ENCODE results near the gene EPHA4.
A peak's percentile ranks its signal among the peaks of the same experiment; 100 is the strongest.

Gene EPHA4

DNA sequence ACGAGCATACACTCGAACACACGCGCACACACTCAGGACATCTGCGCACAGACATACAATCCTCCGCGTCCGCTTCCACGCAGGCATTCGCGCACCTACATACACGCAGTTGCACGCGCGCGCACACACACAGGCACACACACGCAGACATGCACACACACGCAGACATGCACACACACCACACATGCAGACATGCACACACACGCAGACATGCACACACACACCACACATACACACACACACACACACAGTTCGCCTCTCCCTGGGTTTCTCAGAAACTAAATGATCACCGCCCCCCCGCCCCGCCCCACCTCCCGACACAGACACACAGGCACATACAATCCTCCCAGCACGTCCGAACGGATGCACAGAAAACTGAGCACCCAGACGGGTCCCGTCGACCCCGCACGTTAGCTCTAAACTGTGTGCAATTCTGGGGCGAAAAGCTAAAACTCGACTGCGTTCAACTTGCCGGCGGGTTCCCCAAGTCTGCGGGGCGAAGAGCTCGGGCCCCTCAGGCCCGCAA is 1.0 kb downstream of the EPHA4 start:
- peak in 2 of 4 experiments; percentile 14 to 20 for DNase-seq

DNA sequence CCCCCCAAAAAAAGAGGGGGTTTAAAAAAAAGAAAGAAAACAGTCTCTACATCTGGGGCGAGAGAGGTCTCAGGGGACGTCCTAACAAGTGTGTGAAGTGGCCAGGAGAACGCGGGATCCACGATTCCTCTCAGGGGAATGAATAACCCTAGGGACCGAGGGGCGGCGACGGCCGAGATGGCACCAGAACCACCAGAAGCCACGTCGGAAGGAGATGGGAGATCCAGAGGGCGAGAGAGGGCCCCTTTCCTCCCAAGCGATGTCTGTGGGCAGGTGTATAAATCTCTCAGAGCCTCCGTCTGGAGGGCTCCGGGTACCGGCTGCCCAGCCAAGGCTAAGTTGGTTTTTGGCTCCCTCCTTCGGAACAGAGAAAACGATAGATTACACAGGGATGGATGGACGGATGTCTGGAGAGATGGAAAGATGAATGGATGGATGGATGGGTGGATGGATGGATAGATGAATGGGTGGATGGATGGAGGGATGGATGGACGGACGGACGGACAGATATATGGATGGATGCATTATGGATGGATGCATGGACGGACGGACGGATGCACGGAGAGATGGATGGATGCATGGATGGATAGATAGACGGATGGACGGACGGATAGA is 1.7 kb downstream of the EPHA4 start:
- no peak for DNase-seq

DNA sequence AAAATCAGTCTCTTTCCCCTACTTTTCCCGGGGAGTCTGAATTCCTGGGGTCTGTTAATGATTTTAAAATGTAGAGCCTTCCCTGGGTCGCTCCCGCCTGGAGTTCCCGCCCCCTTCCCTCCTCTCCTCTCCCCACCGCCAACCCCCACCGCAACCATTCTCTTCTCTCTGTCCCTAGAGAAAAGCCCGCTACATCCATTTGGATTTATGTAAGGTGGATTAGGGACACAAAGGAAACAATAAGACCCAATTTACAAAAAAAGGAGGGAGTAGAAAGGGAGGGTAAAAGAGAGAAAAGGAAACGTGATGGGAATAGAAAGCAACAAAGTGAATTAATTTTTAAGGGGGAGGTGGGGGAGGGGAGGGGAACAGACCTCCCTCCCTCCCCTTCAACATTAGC is 2.2 kb downstream of the EPHA4 start:
- no peak for DNase-seq

DNA sequence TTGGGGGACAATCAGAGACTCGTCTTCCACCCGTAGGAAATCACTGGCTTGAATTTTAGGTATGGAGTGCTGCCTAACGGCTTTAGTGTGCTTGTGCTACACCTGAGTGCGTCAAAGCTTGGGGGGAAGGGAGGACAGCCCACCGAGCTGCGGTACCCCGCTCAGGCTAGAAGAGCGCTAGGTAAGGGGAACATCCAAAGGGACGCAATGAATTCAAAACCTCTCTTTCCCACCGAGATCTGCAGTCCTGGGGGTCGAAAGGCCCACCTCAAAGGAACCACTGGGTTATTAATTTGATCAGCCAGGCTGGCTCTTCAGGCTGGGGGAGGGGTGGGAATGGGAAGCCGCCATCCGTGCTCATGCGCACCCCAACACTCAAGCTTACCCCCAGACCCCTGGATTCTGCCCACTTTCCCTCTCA is 2.7 kb downstream of the EPHA4 start:
- no peak for DNase-seq

DNA sequence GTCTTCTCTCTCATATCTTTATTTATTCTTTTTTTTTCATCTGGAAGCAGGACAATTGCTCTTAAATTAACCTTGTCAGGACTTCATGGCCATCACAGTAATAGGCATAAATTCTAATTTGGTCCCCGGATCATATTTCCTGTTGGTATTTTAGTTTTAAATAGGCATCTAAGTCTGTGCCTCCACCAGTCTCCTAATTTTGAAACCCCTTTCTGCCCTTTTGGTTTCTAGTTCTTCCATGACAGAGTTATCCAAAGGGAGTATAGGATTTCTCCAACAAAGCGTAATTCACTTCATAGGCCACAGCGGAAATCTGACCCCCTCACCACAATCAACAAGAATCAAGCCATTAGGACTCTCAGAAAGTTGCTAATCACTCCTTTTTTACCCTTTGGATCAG is 3.8 kb downstream of the EPHA4 start:
- no peak for DNase-seq

DNA sequence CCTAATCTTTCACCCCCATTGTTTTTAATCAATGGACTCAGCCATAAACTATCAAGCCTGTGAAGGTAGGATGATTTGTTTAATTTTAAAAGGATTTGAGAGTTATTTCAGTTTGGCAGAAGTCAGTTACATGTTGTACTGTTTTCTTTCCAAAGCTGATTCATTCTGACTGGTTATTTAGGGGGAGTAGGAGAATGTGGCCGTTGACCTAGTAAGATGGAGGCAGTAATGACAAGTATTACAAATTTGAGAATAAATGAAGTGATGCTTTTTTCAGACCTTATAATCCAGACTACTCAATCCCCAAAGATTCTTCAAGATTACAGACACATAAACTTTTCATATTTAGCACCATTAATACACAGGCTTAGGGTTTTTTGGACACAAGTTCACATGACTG is 4.3 kb downstream of the EPHA4 start:
- no peak for DNase-seq

DNA sequence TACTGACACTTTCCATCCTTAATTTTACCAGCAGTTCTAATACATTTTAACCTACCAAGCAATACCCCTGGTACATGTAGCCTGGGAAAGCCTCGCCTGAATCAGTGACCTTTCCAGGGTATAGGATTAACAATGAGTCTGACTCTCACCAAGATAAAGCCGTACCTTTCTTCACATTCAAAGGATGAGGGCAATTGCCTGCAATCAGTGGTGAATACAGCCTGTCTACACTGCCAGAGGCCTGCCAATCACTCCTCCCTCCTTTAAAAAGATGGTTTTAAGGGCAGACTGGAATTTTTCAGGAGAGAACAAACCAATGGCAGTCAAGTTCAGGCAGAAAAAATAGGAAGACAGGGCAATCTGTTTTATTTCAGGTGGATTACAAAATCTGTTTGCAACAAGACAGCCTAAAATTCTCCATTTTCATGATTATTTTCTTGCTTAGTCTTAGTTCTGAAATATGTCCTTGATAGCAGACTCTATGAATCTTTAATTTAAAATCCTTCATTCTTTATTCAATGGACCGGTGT is 4.8 kb downstream of the EPHA4 start:
- DNase-seq: no peak

DNA sequence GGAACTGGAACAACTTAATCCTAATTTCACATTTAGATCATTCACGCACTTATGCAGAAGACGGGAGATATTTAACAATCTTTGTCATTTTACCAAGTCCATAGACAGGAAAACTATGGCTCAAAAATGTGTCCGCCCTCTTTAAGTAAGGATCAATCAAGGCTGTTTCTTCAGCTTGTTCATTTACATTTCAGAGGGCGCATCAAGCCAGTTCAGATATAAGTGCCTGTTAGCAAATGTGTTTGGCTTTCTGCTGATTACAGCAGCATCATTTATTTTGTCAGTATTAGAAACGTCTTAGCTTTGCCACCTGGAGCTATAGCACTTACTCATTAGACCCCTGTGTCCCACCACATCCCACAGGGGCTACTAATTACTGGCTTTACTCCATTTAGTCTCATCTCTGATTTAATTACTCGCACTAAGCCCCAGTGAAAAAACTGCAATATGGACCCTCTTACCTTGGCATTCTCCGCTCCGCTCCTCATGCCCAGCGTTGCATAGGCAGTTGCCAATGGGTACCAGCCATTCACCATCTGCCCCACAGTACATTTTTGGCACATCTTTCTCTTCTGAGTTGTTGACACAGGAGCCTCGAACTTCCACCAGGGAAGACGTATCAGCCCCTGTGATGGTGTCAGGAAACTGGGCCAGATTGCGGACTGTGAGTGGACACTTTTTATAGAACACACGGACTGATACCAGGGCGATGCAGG is 8.7 kb downstream of the EPHA4 start:
- DNase-seq: no peak

DNA sequence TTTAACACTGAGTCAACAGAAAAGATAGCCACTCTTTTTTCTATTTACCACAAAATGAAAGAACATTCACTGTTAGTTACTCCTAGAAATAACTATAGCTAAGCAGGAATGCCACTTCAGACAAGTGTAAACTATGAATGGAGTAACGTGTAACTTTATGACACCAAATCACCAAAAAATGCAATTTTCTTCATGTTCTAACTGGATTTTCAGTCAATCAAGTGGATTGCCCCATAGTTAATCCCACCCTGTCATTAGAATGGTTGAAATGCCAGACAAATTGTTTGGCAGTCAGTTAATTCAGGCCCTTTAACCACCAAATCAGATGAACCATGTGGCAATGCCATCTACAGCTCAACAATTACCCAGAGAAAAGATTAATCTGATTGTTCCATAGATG is 9.9 kb downstream of the EPHA4 start:
- DNase-seq: no peak

DNA sequence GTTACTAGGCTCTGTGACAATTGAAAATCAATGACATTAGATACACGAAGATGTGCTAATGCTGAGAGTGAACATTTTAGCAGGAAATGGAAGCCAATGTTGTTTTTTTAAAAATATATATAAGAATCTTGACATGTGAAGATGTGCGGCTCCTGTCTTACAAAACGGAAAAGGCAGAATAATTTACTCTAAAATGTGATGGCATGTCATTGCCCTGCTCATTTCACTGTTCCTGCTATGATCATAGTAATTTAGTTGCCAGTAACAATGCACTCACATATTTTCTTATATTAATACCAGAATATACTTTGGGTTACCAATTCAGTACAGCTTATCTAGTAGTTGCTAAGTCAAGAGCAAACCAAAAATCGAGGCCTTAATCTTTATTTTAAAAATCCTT is 10.3 kb downstream of the EPHA4 start:
- no peak for DNase-seq

DNA sequence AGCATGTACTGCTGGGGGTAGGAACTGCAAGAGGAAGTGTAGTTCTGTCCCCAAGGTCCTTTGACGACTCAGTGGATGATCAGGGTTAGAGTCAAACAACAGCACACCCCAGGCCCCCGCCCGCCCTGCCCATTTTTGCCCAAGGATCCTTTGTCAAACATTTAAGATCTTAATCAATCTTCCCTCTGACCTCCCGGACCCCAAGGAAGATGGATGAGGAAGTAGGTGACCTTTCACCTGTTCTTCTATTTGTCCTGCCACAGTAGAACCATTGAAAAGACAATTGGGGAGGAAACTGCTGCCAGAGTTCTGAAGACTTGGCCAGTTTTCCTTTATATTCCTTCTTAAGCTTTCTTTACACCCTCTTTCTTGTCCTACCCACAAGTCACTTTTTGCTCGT is 12.1 kb downstream of the EPHA4 start:
- DNase-seq: no peak

DNA sequence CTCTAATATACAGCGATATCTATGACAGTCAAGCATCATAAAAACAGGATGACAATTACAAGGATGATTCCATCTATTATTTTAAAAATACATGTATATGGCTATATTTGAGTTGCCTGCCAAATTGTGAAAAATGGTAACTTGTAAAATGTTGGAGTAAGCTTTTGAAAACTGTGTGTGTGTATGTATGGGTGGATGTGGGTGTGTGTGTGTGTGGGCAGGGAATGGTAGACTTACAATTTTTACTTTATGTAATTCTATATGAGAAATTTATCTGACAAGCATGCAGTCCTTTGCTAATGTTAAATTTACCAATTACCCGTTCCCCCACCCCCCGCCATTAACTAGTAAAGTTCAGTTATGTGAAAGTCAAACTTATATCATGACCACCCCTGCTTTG is 14.0 kb downstream of the EPHA4 start:
- no peak for DNase-seq

DNA sequence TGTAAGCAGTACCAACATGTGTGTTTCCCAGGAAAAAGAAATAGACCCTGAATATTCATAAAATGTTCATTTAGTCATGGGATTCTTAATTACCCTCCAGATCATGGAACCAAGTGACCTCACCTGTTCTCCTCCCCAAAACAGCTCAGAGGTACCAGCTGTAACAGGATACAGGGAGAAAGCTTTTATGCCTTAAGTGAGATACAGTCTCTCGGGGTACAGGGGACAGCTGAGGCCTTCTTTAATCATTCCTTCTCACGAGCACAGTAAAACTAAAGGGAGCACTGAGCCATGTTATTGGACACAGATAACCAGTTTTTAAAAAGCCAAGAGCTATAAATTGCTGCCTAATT is 16.6 kb downstream of the EPHA4 start:
- no peak for DNase-seq

DNA sequence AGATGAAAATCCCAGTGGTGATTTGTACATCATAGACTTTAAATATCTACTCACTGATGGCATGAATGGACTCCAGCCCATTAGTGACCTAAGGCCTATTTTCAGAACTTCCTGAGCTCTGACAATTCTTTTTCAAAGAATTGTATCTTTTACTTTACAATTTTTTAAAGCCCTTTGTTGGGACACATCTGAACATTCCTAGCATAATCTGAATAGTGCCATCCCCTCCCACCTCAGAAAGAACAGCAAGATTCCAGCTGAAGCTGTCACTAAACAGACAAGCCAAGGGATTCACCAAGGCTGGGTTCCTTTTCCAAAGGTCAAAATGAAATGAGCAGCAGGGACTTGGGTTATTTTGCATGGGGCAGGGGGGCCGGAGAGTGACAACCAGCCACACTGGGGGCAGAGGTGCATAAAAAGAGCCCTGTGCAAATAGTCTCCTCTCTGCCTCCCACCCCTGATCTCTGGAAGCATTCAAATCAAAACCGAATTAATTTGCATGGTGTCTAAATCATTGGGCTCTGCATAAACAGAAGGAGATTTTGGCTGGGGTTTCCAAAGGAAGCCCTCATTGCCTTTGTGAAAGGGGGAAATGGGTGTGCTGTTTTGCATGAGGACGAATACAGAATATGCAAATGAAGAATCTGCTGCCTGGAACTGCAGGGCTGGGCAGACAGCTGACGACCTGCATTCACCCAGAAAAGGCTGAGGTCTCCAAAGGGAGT is 17.2 kb downstream of the EPHA4 start:
- DNase-seq: no peak

DNA sequence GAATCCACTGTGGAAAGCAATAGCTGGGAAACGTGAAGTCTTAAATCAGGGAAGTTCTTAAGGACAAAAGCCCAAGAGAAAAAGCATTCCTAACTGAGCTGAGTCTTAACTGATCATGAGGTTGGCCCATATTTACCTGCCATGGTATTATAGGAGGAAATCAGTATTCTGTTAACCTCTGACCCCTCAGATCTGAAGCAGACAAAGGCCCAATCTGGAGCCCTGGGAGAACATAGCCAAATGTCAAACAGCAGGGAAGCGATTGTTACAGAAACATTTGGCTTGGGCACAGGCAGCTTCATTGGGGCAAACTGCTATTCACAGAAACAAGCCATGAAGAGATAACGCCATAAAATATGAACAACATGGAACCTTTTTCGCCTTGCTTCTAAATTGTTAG is 18.8 kb downstream of the EPHA4 start:
- DNase-seq: no peak

DNA sequence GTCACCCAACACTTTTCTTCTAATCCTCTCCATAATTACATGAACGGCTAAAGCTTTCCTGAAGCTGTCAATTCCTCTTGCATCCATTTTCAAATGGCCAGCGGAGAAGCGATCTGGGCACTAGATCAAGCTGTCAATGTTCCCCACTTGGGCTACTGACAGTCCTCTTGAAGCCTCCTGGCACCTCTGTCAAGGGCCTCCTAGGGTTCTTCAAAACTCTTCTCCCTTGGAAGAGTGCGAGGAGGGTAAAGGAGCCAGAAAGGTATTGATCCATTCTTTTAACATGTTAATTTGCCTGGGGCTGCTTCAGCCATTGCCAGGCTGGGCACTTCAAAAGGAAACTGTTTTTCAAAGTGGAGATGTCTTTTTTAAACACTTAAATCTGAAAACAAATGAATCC is 19.8 kb downstream of the EPHA4 start:
- no peak for DNase-seq

DNA sequence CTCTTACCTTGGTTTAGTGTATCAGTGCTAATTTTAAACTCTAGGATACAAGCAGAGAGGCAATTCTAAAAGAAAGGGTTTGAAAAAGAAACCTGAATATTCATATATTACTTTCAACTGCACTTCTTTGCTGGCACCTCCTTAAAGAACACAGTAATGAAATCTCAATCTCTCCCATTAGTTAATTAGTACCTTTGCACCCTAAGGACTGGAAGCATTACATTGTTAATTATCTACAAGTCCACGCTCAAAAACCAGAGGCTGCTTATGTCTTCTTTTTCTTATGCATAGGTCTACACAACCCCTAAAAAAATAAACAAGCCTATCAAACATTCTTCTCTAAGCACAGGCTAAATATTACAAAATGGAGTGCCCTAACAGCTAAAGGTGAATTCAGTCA is 20.2 kb downstream of the EPHA4 start:
- DNase-seq: no peak

DNA sequence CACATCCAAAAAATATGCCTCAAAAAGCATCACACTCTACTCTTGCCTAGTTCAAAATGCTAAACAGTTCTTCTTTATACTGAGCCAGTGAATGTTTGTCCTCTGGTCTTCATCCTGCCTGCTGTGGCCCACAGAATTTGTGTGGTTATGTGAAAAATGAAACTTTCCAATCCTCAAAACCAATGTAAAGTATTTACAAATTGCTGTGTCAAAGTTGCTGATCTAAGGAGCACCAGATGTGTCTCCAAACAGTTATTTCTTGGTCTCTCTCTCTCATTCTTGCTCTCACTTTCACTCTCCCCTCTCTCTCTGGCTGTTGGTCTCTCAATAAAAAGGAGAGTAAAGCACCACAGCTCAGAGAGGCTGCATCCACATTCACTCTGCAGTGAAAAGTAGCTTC is 23.0 kb downstream of the EPHA4 start:
- no peak for DNase-seq

DNA sequence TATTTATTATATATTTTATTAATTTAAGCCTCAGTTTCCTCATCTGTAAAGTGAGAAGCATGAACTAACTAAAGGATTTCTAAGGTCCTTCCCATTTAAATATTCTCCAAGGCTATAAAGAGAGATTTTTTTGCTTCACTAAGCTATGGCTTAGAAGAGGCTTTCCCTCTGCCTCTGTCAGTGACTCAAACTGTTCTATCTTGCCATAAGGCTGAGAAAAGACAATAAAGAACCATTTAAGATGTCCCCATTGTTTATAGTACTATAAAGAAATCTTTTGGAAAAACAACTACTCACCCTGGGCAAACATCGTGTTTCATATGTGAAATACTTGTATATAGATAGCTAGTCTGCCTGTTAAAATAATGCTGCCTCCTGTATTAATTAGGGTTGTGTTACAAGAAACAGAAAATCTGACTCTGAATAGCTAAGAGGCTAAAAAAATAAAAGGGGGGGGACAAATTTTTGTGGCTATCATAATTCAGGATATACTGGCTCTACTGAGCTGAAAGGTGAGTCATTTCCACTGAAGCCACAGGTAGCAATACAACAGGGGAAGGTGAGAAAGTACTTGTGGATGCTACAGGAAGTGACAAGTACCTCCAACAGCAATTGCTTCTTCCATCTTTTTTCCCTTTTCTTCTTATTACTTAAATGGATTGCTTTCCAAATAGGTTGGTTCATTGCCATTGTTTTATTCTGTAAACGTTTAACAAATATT is 25.4 kb downstream of the EPHA4 start:
- DNase-seq: no peak

DNA sequence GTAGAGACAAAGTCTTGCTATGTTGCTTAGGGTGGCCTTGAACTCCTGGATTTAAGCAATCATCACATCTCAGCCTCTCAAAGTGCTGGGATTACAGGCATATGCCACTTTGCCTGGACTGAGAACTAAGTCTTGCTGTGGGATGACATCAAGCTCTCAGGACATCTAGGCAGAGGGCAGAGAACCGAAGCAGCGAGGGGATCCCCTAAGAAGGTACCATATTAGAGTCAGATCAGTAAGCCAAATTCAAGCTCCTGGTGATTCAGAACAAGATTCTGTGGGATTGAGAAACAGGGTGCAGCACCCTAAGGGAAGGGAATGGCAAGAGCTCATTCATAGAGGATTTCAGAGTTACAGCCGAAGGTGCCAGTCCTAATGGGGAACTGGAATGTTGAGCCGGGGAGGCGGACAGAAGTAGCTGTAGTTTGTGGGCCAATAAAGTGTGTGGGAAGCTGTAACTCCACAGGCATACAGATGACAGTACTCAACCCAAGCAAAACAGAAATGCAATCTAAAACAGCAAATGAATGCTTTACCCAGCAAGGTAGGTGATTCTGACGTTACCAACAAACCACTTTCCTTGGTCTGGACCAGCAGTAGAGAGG is 30.9 kb downstream of the EPHA4 start:
- no peak for DNase-seq

DNA sequence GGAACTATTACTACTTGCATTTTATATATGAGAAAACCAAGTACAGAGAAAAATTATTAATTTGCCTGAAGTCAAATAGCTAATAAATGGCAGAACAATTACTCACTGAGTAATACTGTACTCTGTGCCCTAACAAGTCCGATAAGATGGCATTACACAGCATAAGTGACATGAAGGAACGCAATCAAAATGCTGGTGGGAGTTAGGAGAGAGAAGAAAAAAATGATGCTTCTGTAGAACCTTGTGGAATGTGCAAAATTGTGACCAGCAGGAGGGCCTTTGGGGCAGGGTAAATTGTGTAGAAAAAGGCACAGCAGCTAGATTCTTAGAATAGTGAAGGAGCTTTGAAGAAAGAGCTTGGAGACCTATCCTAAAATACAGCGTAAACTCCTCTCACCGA is 32.9 kb downstream of the EPHA4 start:
- no peak for DNase-seq

DNA sequence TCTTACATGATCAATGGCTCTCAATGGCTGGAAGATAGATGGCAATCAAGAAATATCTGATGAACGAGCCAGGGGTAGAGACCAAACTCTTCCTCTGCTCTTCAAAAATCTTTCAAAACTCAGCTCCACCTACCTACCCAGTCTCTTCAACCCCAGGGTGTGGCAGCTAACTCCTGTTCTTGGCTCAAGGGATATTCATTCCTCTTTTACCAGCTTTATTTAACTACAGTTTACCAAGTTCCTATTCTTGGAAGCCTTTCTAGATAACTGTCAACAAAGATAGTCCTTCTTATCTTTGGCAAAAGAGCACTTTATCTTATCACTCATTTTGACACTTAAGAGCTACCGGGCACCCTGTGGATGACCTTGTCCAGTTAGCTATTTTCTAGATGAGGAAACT is 36.3 kb downstream of the EPHA4 start:
- DNase-seq: no peak

DNA sequence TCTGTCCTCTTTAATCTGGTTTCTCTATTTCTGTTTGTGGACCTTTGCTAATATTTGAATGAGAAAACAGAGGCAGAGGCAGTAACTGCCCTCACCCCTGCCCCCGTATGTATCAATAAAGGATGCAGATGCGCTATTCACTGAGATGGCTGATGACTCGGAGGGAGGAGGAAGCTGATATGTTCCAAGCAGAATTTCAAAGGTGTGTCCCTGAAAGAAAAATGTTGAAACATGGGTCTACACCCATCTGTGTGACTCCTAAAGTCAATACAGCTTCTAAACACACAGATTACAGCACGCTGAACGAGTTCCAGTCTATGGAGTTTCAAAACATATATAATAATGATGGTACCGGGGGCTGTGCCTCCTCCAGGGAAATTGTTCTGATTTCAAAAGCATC is 38.8 kb downstream of the EPHA4 start:
- no peak for DNase-seq

All from activated CD4-positive, CD25-positive, alpha-beta regulatory T cell (primary cell).